Caco-2 (cell line): ENCODE results near the gene CASP6. TPM values are rescaled to one million over a fixed set of nuclear protein-coding genes. Genes with fewer than 3 reads are reported as not detected.

Source experiments
- BruUV-seq: library from RNA; stranded (reverse); fragments of 400-500 nt; replicated peaks from 2 replicates; lab custom pipeline; 2021; lab: Mats Ljungman, UMichigan
- CTCF ChIA-PET: fragments of 300-600 bp; sonication (Branson Sonifier 250); formaldehyde crosslinking; loops from one replicate; lab custom pipeline; 2022; ENCODE audit warnings: antibody characterized with exemption; lab: Charles Lee
- POLR2A ChIA-PET: fragments of 300-600 bp; sonication (Branson Sonifier 250); formaldehyde crosslinking; loops from one replicate; lab custom pipeline; 2022; ENCODE audit warnings: antibody characterized with exemption; lab: Charles Lee
- DNase-seq, 2 experiments: peaks; one replicate each; pipeline versions ENCODE4 v3.0.0 to v3.0.0-alpha.2; 2020 to 2022
- H3K27me3 ChIP-seq: replicated peaks from 2 replicates; pipeline ENCODE4 v1.6.0; 2011; ENCODE audit warnings: low read length; ENCODE audit not compliant: control insufficient read depth, insufficient read depth
- H3K36me3 ChIP-seq: 2 replicates; pipeline ENCODE4 v1.5.1; 2011; ENCODE audit warnings: low read length; ENCODE audit not compliant: control insufficient read depth, insufficient read depth
- H3K4me1 ChIP-seq: fragments of 250-450 bp; sonication (Bioruptor Pico); 2 replicates; pipeline ENCODE4 v1.5.1; 2020; ENCODE audit warnings: mild to moderate bottlenecking
- H3K4me3 ChIP-seq: 2 replicates; pipeline ENCODE4 v1.5.1; 2011; ENCODE audit warnings: low read depth, mild to moderate bottlenecking, control low read depth, low read length
- H3K9me3 ChIP-seq: fragments of 250-450 bp; sonication (Bioruptor Pico); 2 replicates; pipeline ENCODE4 v1.5.1; 2020; ENCODE audit warnings: mild to moderate bottlenecking, moderate library complexity
- H3K27ac Mint-ChIP-seq: one replicate; pipeline ENCODE4 v1.8.0; 2022; ENCODE audit warnings: mixed read lengths; ENCODE audit not compliant: unreplicated experiment
- H3K27me3 Mint-ChIP-seq: one replicate; pipeline ENCODE4 v1.8.0; 2022; ENCODE audit warnings: mixed read lengths; ENCODE audit not compliant: insufficient read depth, unreplicated experiment
- H3K36me3 Mint-ChIP-seq: one replicate; pipeline ENCODE4 v1.8.0; 2022; ENCODE audit warnings: mild to moderate bottlenecking, mixed read lengths; ENCODE audit not compliant: insufficient read depth, unreplicated experiment
- H3K4me1 Mint-ChIP-seq: one replicate; pipeline ENCODE4 v1.8.0; 2022; ENCODE audit warnings: low read depth, mixed read lengths; ENCODE audit not compliant: unreplicated experiment
- H3K4me3 Mint-ChIP-seq: one replicate; pipeline ENCODE4 v1.8.0; 2022; ENCODE audit warnings: mild to moderate bottlenecking, moderate library complexity, mixed read lengths; ENCODE audit not compliant: unreplicated experiment
- H3K9me3 Mint-ChIP-seq: one replicate; pipeline ENCODE4 v1.8.0; 2022; ENCODE audit warnings: mixed read lengths; ENCODE audit not compliant: unreplicated experiment
- CTCF ChIP-seq, 2 experiments: fragments of 200-600 bp in 1 of 2; IDR thresholded peaks; 1 replicate in 1 of 2; 2 replicates in 1 of 2; pipeline versions ENCODE4 v1.5.1 to v1.8.0; 2011 to 2022; ENCODE audit warnings: antibody characterized with exemption in 1 of 2, control low read depth in 1 of 2, inconsistent platforms in 1 of 2, low read depth in 1 of 2, low read length in 1 of 2, mild to moderate bottlenecking in 1 of 2, moderate library complexity in 1 of 2; ENCODE audit not compliant: insufficient read depth in 1 of 2, severe bottlenecking in 1 of 2, unreplicated experiment in 1 of 2
- intact Hi-C: fragments of 100-400 bp; cut with micrococcal nuclease; formaldehyde crosslinking; loops from one replicate; pipeline ENCODE4 v1.10.0; 2022; ENCODE audit not compliant: unreplicated experiment
- total RNA-seq: library from RNA; stranded (reverse); gene quantifications from 2 replicates; pipeline ENCODE4 v1.2.3, GENCODE V29; 2022

CASP6 gene
- total RNA-seq, 1 experiment from 2014 or later: 35.9 TPM

- Mint-ChIP-seq H3K27ac (no peak overlapping the region), H3K36me3 (peaks cover 35% of the 10 kb centered on the region), H3K4me1 (no peaks in the 10 kb centered on the region), H3K9me3 (no peaks in the 10 kb centered on the region), H3K4me3 (no peak overlapping the region), H3K27me3 (no peaks in the 10 kb centered on the region)
- Histone ChIP-seq H3K27me3 (no peaks in the 10 kb centered on the region), H3K4me3 (no peak overlapping the region), H3K4me1 (no peaks in the 10 kb centered on the region), H3K9me3 (no peaks in the 10 kb centered on the region), H3K36me3 (no peaks in the 10 kb centered on the region; the same call in 1 of the 2 replicates)
- no peak for TF ChIP-seq CTCF (IDR thresholded peaks at IDR 0.05; ENCODE audit: insufficient read depth in 1 of 2, low read depth in 1 of 2, low read length in 1 of 2, severe bottlenecking in 1 of 2, unreplicated experiment in 1 of 2)
- BruUV-seq: no TSS peak
- ChIA-PET POLR2A (no interaction called here), CTCF (no interaction called here)
- no peak for DNase-seq
- intact Hi-C loops: no loop called here
Measured at GRCh38 chr4:109690690-109691410, 12.4 kb downstream of the CASP6 start.

DNA sequence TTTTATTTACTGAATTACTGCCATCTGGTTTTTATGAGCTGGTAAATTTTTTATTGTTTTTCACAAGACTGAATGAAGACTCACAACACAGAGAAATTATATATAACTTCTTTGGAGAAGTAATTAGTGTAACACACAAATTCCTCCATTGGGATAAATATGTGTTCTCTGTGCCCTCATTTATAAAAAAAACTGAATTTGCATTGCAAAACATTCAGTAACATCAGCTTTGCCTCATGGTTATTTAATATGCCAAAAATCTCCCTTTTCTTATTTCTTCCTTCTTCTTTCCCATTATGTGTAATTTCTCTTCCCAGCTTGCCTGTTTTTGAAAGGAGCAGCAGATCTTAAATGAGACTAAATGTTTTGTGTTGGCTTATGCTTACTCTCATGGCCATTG lies 18.5 kb downstream of the CASP6 start:
- no peaks in the 10 kb centered on the region for H3K9me3 ChIP-seq

DNA sequence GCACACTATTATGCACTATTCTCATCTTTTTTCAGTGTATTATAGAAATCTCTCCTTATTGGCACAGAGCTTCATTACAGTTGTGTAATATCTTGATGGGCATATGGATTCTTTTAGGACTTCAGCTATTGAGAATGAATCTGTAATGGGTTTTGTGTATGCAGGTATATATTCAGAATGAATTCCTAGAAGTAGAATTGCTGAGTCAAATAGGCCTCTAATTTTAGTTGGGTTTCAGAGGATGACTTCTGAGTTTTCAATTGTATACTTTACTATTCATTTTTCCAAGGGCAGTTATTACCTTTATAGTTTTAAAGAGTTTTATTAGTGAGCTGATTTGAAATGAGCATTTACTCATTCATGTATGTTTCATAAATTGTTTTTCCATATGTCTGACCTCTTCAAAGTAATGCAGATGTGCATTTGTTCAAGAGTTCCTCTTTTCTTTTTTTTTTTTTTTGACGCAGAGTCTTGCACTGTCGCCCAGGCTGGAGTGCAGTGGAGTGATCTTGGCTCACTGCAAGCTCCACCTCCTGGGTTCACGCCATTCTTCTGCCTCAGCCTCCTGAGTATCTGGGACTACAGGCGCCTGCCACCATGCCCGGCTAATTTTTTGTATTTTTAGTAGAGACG lies 19.5 kb downstream of the CASP6 start:
- ChIA-PET CTCF (no interaction called here), POLR2A (no interaction called here)
- H3K9me3 ChIP-seq: no peaks in the 10 kb centered on the region
- no TSS peak for BruUV-seq
- no peak overlapping the region for H3K4me3 Mint-ChIP-seq
- H3K9me3 Mint-ChIP-seq: no peaks in the 10 kb centered on the region
- no peaks in the 10 kb centered on the region for H3K4me1 Mint-ChIP-seq
- intact Hi-C loops: no loop called here
- H3K27me3 Mint-ChIP-seq: no peaks in the 10 kb centered on the region
- TF ChIP-seq CTCF (IDR thresholded peaks at IDR 0.05; ENCODE audit: insufficient read depth in 1 of 2, low read depth in 1 of 2, low read length in 1 of 2, severe bottlenecking in 1 of 2, unreplicated experiment in 1 of 2): no peak
- no peak overlapping the region for H3K27ac Mint-ChIP-seq
- no peaks in the 10 kb centered on the region for H3K36me3 ChIP-seq
- H3K27me3 ChIP-seq: no peaks in the 10 kb centered on the region
- H3K4me1 ChIP-seq: no peaks in the 10 kb centered on the region
- H3K36me3 Mint-ChIP-seq: peaks cover 7% of the 10 kb centered on the region
- H3K4me3 ChIP-seq: no peak overlapping the region
- DNase-seq: no peak

More for the DNA sequence above, 18.5 kb downstream of the CASP6 start:
- ChIA-PET CTCF (no interaction called here), POLR2A (no interaction called here)
- intact Hi-C loops: no loop called here
- no peaks in the 10 kb centered on the region for H3K4me1 ChIP-seq
- H3K4me3 ChIP-seq: no peak overlapping the region
- no peak for TF ChIP-seq CTCF (IDR thresholded peaks at IDR 0.05; ENCODE audit: insufficient read depth in 1 of 2, low read depth in 1 of 2, low read length in 1 of 2, severe bottlenecking in 1 of 2, unreplicated experiment in 1 of 2)
- Mint-ChIP-seq H3K9me3 (no peaks in the 10 kb centered on the region), H3K36me3 (peaks cover 7% of the 10 kb centered on the region), H3K27ac (no peak overlapping the region), H3K4me1 (no peaks in the 10 kb centered on the region), H3K4me3 (no peak overlapping the region), H3K27me3 (no peaks in the 10 kb centered on the region)
- no peaks in the 10 kb centered on the region for H3K27me3 ChIP-seq
- H3K36me3 ChIP-seq: no peaks in the 10 kb centered on the region
- no peak for DNase-seq
- BruUV-seq: no TSS peak
